ENCODE measurements around the gene DDX5.
A peak's percentile ranks its signal among the peaks of the same experiment; 100 is the strongest.

DDX5 gene

GRCh38 chr17:64506201-64506575 is at the start of gene DDX5:
TSS of gene DDX5 (minus strand) at chr17:64506289. CDS start at chr17:64506119, 170 bp downstream.
- peak; percentile 89 for DNase-seq (ENCODE audit: low read depth in 2 of 2)

DNA sequence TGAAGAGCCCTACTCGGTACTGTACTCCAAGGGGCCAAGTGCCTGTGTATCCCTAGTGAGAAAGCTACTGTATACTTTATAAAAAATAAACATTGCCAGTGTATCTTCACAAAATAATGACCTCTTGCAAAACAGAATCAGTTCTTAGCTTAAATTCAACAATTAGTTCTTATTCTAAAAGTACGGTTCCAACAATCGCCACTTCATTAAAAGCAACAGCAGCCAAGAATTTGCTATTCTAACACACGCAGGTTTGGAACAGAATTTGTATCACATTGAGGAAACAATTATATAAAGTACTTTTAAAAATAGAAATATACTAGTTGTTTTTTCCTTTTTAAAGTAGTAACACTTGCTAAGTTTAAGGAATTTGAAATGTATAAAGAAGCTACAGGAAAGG is 49.2 kb upstream of the DDX5 start:
- no peak for DNase-seq (ENCODE audit: low read depth in 2 of 2)

DNA sequence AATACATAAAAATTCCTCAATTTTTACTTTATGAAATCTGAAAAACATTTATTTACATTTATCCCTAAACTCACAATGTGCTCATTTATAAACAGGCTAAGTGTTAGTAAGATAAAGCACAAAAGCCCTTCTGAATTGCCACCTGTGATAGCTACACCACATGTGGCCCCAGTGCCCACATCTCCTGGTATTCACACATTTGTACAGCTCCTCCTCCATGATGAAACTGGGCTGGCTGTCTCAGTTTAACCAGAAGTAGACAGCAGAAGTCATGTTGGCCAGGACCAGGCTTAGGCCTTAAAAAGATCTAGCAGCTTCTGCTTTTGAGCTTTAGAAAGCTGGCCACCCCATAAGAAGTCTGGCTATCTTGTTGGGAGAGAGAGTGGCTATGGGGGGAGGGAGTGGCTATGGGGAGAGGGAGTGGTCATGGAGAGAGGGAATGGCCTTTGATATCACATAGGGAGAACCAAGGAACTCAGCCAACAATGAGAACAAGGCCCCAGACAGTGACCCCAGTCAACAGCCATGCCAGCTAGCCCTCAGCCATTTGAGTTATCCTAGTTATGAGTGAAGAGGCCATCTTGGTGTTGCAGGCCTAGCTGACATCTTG is 48.0 kb upstream of the DDX5 start:
- no peak for DNase-seq (ENCODE audit: low read depth in 2 of 2)

DNA sequence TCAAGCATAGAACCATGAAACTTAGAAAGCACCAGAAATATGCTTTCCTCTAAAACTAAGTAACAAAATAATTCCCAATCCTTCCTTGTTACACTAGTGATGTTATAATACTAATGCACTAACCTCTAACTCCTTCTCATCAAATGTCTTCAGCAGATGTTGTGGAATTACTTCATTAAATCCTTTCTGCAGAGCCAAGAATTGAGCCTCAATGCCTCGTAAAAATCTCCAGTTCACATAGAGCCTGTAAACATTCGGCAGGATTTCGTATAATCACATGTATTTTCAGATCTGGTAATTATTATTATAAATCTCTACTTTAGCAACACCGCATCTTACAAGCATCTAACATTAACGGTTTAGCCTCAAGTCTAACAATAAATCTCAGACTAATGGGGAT is 45.4 kb upstream of the DDX5 start:
- DNase-seq (ENCODE audit: low read depth in 2 of 2): no peak

- DNase-seq (ENCODE audit: low read depth in 2 of 2): no peak
These were observed 41.2 kb upstream of the DDX5 start for GRCh38 chr17:64547319-64547718.

- no peak for DNase-seq (ENCODE audit: low read depth in 2 of 2)
These were observed 40.6 kb upstream of the DDX5 start for GRCh38 chr17:64546716-64547115.

DNA sequence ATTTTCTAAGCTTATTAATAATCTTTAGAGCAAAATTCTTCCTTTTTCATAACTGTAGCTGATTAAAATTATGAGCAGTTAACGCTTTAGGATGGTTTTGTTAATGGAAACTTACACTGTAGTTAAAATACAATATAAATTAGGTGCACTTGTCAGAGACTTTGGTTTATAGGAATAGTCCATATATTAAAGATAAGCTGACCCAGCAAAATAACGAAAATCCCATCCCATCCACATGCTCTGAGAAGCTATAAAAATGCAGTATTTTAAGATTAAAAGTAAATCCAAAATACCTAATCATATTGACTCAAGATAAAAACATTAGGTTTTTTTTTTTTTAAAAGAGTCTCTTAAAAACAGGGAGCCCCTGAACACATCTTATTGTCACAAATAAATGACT is 38.7 kb upstream of the DDX5 start:
- DNase-seq (ENCODE audit: low read depth in 2 of 2): no peak

- no peak for DNase-seq (ENCODE audit: low read depth in 2 of 2)
These were observed 34.2 kb upstream of the DDX5 start for GRCh38 chr17:64540118-64540776.

GRCh38 chr17:64538508-64539130 is 32.5 kb upstream of the DDX5 start:
- DNase-seq (ENCODE audit: low read depth in 2 of 2): no peak

DNA sequence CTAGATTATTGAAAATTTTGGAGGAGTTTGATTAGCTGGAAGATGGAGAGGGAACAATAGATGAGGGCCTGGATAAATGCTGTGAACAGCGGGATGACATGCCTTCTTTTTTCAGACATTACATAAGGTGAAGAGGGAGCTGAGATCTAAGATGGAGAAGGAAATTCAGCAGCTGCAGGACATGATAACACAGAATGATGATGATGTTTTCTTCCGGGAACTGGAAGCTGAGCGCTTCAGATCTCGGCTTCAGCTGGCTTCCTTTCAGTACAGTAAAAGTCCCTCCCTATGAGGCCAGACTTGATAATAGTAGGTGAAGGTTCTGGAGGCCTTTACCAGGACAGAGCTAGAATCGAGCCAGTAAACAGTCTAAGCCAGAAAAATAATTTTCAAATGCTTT is 31.4 kb upstream of the DDX5 start:
- DNase-seq (ENCODE audit: low read depth in 2 of 2): no peak

DNA sequence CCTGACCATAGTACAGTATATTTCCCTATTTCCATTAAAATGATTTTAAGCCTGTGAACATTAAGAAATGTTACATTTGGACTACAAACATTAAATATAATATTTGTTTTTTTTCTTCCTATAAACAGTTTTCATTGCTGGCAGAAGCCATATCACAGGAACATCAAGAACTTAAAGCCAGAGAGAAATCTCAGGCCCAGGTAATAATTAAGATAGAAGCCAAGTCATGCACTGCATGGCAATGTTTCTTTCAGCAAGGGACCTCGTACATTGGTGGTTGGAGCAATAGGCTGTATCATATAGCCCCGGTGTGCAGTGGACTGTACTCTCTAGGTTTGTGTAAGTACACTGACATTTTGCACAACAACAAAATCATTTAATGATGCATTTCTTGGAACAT is 30.8 kb upstream of the DDX5 start:
- no peak for DNase-seq (ENCODE audit: low read depth in 2 of 2)

GRCh38 chr17:64535357-64535756 is 29.3 kb upstream of the DDX5 start:
- no peak for DNase-seq (ENCODE audit: low read depth in 2 of 2)

GRCh38 chr17:64534187-64534586 is 28.1 kb upstream of the DDX5 start:
- no peak for DNase-seq (ENCODE audit: low read depth in 2 of 2)

- DNase-seq (ENCODE audit: low read depth in 2 of 2): no peak
These were observed 27.7 kb upstream of the DDX5 start for GRCh38 chr17:64533784-64534183.

- no peak for DNase-seq (ENCODE audit: low read depth in 2 of 2)
These were observed 26.3 kb upstream of the DDX5 start for GRCh38 chr17:64532409-64532808.

- peak; percentile 10 to 17 for DNase-seq (ENCODE audit: low read depth in 2 of 2)
These were observed 25.9 kb upstream of the DDX5 start for GRCh38 chr17:64531955-64532371.

- no peak for DNase-seq (ENCODE audit: low read depth in 2 of 2)
These were observed 23.1 kb upstream of the DDX5 start for GRCh38 chr17:64529221-64529620.

GRCh38 chr17:64527914-64528313 is 21.8 kb upstream of the DDX5 start:
- DNase-seq (ENCODE audit: low read depth in 2 of 2): no peak

DNA sequence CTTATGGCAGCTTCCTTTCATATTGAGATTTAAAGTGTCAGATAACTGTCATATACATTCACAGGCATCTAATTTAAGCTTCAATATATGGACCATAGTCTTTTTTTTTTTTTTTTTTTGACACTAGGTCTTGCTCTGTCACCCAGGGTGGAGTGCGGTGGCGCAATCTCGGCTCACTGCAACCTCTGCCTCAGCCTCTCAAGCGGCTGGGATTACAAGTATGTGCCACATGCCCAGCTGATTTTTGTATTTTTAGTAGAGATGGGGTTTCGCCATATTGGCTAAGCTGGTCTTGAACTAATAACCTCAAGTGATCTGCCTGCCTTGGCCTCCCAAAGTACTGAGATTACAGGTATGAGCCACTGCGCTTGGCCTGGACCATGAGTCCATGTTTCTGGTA is 14.3 kb upstream of the DDX5 start:
- no peak for DNase-seq (ENCODE audit: low read depth in 2 of 2)

DNA sequence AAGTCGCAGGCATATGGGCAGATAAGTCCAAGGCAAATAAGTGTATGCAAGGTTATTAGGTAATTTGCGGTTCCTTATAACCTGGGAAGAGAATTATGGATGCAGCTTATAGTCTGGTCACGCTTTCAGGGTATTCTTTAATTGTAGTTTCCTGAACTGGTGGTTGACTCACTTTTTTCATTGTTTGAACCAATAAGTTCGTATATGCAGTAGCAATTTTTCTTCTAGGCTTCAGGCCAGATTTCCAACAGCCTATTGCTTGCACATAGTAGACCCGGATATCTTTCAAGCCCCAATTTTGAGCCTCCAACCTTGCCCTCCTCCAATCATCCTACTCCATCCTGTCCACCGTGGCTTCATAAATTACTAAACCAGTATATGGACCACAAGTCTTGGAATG is 13.5 kb upstream of the DDX5 start:
- no peak for DNase-seq (ENCODE audit: low read depth in 2 of 2)

GRCh38 chr17:64515829-64516228 is 9.7 kb upstream of the DDX5 start:
- no peak for DNase-seq (ENCODE audit: low read depth in 2 of 2)

GRCh38 chr17:64515419-64515818 is 9.3 kb upstream of the DDX5 start:
- DNase-seq (ENCODE audit: low read depth in 2 of 2): no peak

GRCh38 chr17:64509179-64509578 is 3.1 kb upstream of the DDX5 start:
- DNase-seq (ENCODE audit: low read depth in 2 of 2): no peak
